Lower lobe of right lung (tissue), 2 donors: ENCODE results near the gene NCOA7. TPM values are rescaled to one million over a fixed set of nuclear protein-coding genes. Genes with fewer than 3 reads are reported as not detected.

Source experiments
- ATAC-seq, 2 donors: fragments of 200-7000 bp; cut with Tn5 transposase; one replicate each; pipeline ENCODE4 v1.9.1; 2020 to 2022; ENCODE audit warnings: mild to moderate bottlenecking in 2 of 2, moderate library complexity in 2 of 2
- DNase-seq: peaks from one replicate; pipeline ENCODE4 v3.0.0-alpha.2; 2020
- H3K27ac ChIP-seq: fragments of 200-600 bp; one replicate; pipeline ENCODE4 v1.8.0; 2022
- H3K27me3 ChIP-seq: fragments of 200-600 bp; one replicate; pipeline ENCODE4 v1.8.0; 2022; ENCODE audit warnings: low read depth
- H3K36me3 ChIP-seq: fragments of 200-600 bp; one replicate; pipeline ENCODE4 v1.8.0; 2022; ENCODE audit warnings: mild to moderate bottlenecking
- H3K4me1 ChIP-seq: fragments of 200-600 bp; one replicate; pipeline ENCODE4 v1.8.0; 2022
- H3K4me3 ChIP-seq: fragments of 200-600 bp; one replicate; pipeline ENCODE4 v1.8.0; 2022; ENCODE audit warnings: mild to moderate bottlenecking
- H3K9me3 ChIP-seq: fragments of 200-600 bp; one replicate; pipeline ENCODE4 v1.8.0; 2022
- CTCF ChIP-seq: fragments of 200-600 bp; IDR thresholded peaks from one replicate; pipeline ENCODE4 v1.8.0; 2022; ENCODE audit warnings: antibody characterized with exemption, mild to moderate bottlenecking
- intact Hi-C: fragments of 100-400 bp; cut with DNase I; formaldehyde crosslinking; loops from one replicate; pipeline ENCODE4 v1.11.0; 2022
- total RNA-seq: library from RNA; stranded (reverse); fragmentation: NEBNext Ultra II Directional; extraction: Animal tissue kit (Norgen Biotek cat#: 25700); gene quantifications from one replicate; pipeline ENCODE4 v1.2.1, GENCODE V29; 2021
- donor health status: DM: no; HTN: yes; CAD: no; lungs with severe emphysema.

NCOA7 gene
- total RNA-seq, 1 donor from 2014 or later, result 64.4 TPM

- intact Hi-C loops, result no loop called here
- no peak for ATAC-seq
- TF ChIP-seq CTCF, result no peak
- Histone ChIP-seq H3K4me3 (no peak overlapping the region), H3K4me1 (peaks cover 56% of the 10 kb centered on the region), H3K27me3 (no peaks in the 10 kb centered on the region), H3K36me3 (no peaks in the 10 kb centered on the region), H3K9me3 (no peaks in the 10 kb centered on the region), H3K27ac (peak overlapping the region; percentile 75)
- DNase-seq, result no peak
Measured at GRCh38 chr6:125944896-125945295, 154.1 kb downstream of the NCOA7 start.

- Histone ChIP-seq H3K27ac (peak overlapping the region; percentile 75), H3K4me1 (peaks cover 54% of the 10 kb centered on the region), H3K36me3 (no peaks in the 10 kb centered on the region), H3K4me3 (no peak overlapping the region), H3K9me3 (no peaks in the 10 kb centered on the region), H3K27me3 (no peaks in the 10 kb centered on the region)
- DNase-seq, result no peak
- peak in 1 of 2 donors; percentile 43 for ATAC-seq
- intact Hi-C loops, result no loop called here
- TF ChIP-seq CTCF, result no peak
Measured at GRCh38 chr6:125945378-125946141, 154.8 kb downstream of the NCOA7 start.

DNA sequence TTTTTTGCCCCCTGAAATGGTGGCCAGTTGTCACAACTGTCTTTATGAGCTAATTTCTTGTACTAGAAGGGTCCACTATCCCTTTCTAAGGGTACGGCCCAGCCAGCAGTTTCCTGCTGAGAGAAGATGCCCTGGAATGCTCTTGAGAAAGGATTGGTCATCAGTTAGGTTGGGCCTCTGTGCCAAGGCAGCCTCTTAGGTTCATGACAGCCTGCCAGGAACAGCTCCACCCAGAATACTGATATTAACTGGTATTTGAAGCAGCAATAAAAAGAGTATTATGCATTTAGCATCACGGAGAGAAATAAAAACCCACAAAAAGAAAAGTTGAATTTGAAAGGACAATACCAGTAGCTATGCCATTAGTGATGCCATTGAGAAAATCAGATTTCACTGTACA is 156.9 kb downstream of the NCOA7 start:
- no peaks in the 10 kb centered on the region for H3K36me3 ChIP-seq
- H3K27ac ChIP-seq, result peak overlapping the region; percentile 75
- no peak overlapping the region for H3K4me3 ChIP-seq
- TF ChIP-seq CTCF, result no peak
- DNase-seq (peak; percentile 67), ATAC-seq (peak; percentile 83)
- intact Hi-C loops, result no loop called here
- no peaks in the 10 kb centered on the region for H3K9me3 ChIP-seq
- no peaks in the 10 kb centered on the region for H3K27me3 ChIP-seq
- H3K4me1 ChIP-seq, result peaks cover 48% of the 10 kb centered on the region

DNA sequence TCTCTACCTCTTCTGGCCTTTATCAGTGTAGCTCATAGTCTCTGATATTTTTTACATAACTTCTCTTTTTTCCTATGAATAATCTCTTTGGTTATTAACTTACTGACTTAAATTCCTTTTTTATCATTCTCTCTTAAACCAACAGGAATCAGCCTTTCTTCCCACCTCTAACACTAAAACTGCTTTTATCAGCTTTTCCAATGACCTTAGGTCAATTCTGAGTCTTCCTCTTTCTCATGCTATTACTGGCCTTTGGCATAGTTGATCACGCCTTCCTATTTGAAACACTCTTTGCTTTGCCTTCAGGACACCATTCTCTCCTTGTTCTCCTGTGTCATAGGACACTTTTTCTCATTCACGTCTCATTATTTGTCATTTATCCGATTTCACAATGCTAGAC is 157.7 kb downstream of the NCOA7 start:
- DNase-seq, result no peak
- intact Hi-C loops, result no loop called here
- H3K4me1 ChIP-seq, result peaks cover 46% of the 10 kb centered on the region
- H3K4me3 ChIP-seq, result no peak overlapping the region
- no peaks in the 10 kb centered on the region for H3K36me3 ChIP-seq
- no peaks in the 10 kb centered on the region for H3K9me3 ChIP-seq
- no peak for ATAC-seq
- H3K27ac ChIP-seq, result peak overlapping the region; percentile 75
- H3K27me3 ChIP-seq, result no peaks in the 10 kb centered on the region
- TF ChIP-seq CTCF, result no peak

DNA sequence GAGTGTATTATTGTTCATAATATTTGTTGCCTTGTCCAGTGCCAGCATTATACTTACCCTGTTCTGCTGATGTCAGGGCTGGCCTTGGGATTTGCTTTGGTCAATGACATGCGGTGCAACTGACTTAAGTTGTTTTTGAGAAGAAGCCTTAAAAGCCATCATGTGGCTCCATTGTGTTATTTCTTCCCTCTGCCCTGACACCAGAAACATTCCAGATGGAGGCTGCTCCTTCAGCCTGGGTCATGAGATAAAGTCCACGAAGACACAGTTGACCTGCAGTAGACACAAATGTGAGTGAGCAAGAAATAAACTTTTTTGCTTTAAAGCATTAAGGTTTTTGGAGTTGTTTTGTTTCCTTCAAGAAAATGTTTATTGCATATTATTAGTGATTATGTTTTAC is 158.3 kb downstream of the NCOA7 start:
- Histone ChIP-seq H3K9me3 (no peaks in the 10 kb centered on the region), H3K27me3 (no peaks in the 10 kb centered on the region), H3K36me3 (no peaks in the 10 kb centered on the region), H3K27ac (no peak overlapping the region), H3K4me1 (peaks cover 40% of the 10 kb centered on the region), H3K4me3 (no peak overlapping the region)
- DNase-seq (no peak), ATAC-seq (no peak)
- intact Hi-C loops, result no loop called here
- TF ChIP-seq CTCF, result no peak
